NCI-H82 treated with DMSO at 0.1 percent for 48 hours (cell line): ENCODE measurements around the gene RRAS.
A peak's percentile ranks its signal among the peaks of the same experiment; 100 is the strongest.

Experiments used
- DNase-seq: peaks from one replicate; lab custom pipeline; 2025; ENCODE audit not compliant: unreplicated experiment; lab: John Stamatoyannopoulos, UW

RRAS gene

GRCh38 chr19:49655570-49656455, 15.9 kb upstream of the RRAS start:
- DNase-seq = no peak

- no peak for DNase-seq
These were observed 14.6 kb upstream of the RRAS start for GRCh38 chr19:49654581-49654980.

DNA sequence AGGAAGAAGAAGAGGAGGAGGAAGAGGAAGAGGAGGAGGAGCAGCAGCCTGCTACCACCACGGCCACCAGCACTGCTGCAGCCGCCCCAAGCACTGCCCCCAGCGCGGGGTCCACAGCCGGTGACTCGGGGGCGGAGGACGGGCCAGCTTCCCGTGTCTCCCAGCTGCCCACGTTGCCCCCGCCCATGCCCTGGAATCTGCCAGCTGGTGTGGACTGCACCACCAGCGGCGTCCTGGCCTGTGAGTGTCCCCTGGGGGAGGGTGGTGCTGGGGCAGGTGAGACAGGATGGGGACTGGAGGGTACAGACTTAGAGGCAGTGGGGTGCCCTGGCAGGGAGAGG, 13.5 kb upstream of the RRAS start:
- DNase-seq = no peak

DNA sequence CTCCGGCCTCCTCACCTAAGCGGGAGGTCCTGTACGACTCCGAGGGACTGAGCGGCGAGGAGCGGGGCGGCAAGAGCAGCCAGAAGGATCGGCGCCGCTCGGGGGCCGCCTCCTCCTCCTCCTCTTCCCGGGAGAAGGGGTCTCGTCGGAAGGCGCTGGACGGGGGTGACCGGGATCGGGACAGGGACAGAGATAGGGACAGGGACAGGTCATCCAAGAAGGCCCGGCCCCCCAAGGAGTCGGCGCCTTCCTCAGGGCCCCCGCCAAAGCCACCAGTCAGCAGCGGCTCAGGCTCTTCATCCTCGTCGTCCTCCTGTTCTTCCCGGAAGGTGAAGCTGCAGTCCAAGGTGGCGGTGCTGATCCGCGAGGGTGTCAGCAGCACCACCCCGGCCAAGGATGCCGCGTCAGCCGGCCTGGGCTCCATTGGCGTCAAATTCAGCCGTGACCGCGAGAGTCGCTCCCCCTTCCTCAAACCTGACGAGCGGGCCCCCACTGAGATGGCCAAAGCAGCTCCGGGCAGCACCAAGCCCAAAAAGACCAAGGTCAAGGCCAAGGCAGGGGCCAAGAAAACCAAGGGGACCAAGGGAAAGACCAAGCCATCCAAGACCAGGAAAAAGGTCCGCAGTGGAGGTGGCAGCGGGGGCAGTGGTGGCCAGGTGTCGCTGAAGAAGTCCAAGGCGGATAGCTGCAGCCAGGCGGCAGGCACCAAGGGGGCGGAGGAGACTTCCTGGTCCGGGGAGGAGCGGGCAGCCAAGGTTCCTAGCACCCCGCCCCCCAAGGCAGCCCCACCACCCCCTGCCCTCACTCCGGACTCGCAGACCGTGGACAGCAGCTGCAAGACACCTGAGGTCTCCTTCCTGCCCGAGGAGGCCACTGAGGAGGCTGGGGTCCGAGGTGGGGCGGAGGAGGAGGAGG, 12.9 kb upstream of the RRAS start:
- DNase-seq = no peak

- DNase-seq = no peak
These were observed 12.0 kb upstream of the RRAS start for GRCh38 chr19:49651820-49652550.

GRCh38 chr19:49651029-49651819, 11.3 kb upstream of the RRAS start:
- no peak for DNase-seq

GRCh38 chr19:49646586-49646985, 6.6 kb upstream of the RRAS start:
- no peak for DNase-seq

GRCh38 chr19:49645995-49646394, 6.1 kb upstream of the RRAS start:
- DNase-seq = no peak

DNA sequence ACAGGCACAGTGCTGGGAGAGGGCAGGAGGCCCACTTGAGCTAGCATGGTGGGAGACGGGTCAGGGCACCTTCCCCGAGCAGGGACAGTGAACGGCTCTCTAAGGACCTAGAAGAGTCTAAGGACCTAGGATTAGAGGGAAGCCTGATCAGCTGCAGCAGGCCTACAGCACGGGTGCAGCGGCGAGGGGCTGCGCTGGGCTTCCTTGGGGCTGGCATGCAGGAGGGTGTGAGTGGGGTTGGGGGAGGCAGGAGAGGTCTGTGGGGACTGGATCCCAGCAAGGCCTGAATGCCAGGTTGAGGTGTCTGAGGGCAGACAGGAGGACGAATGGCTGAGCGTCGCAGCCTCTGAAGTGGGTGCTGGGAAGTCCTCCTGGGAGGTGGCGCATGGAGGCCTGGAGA, 5.6 kb upstream of the RRAS start:
- DNase-seq = no peak

DNA sequence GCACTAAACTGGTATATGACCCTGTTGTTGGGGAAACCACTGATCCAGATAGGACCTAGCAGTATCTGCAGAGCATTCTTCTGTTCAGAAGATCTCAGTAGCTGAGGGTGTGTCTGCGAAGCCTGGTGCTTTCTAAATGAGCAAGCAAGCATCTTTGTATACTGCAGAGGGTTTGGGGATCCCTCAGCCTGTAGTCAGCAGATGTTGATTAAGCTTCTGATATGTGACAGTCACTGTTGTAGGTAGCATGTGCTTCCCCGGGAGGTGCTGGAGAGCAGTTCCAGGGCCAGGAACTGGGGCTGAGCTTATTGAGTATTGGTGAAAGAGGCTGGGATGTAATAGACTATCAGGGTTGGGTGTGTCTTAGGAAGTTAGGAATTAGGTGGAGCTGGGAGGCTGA, 3.5 kb upstream of the RRAS start:
- no peak for DNase-seq

DNA sequence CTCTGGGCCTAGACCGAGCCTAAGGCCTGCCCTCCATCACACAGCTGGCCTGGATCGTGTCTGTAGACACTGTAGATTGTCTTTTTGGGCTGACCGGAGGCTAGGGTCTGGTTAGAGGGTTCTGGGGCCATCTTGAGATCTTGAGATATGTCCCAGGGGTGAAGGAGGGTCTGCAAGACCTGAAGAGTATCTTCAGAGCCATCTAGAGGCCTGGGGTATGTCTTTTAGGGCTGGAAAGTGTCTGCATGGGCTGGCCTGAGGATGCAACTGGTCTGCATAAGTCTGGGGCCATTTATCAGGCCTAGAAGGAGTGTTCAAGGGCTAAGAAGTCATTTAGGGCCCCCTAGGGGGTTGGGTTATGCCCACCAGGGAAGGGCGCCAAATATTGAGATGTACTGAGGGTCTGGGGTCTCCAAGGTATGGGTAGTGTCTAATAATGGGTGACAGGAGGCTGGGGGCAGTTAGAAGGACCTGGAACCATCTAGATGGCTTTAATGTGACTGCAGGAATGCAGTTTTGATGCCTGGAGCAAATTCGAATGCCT, 2.6 kb upstream of the RRAS start:
- DNase-seq = no peak

DNA sequence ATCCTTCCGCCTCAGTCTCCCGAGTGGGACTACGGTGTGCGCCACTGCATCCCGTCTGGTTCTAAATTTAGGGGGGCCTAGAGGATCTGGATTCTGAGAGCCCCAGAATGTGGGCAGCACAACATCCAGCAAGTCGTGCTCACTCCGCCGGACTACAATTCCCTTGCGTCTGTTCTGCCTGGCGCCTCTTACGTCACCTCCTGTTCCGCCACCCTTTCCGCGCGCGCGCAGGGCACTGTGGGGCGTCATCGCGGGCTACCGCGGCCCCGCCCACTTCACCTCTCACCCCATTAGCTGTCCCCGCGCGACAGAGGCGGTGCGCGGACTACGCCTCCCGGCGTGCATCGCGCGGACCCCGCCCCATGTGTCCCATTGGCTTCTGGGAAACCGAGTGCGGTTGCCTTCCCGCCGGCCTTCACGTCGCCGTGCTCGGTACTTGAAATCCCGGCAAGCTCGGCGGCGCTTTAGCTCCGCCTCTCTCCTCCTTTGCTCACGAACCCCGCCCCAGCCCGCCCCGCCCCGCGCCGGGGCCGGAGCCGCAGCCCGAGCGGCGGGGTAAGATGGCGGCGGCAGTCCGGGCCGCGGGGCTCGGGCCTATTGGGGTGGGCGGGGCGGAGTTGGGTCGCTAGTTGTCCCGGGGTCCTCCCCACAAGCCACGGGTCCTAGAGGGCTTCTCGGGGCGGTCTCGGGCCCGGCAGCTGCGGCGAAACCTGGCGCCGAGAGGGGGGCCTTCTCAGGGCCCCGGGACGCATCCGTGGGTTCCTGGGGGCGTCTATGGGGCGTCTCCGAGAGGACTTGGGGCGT, 1.9 kb upstream of the RRAS start, which contains the start of gene SCAF1:
SCAF1 (plus strand) TSS at position 522 of the 804 bp plus-strand sequence. CDS start 2,818 bp downstream, outside the sequence.
- DNase-seq = peak; percentile 97

DNA sequence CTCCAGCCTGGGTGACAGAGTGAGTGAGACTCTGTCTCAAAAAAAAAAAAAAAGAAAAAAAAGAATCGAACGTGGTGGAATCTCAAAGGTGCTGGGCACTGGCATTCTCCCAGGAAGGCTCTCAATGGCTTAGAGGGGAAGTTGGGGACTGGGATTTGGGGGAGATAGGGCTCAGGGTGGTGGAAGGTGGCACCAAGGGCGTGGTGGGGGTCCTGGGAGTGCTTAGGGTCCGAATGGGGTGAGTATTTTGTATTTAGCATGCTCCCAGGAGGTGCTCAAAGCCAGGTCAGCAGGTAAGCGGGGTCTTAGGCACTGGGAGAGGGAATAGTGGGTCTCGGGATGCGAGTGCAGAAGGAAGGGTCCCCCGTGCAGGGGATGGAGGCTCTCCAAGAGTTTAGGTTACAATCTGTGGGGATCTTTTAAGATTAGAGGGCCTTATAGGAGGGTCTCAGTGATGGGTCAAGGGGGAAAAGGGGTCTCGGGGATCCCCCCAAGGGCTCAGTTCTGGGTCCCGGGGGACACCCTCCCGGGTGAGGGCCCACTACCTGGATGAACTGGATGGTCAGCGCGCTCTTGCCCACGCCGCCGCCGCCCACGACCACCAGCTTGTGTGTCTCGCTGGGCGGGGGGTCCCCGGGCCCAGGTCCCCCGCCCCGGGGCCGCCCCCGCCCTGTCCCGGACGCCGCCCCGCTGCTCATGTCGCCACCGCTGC, 386 bp downstream of the RRAS start:
- DNase-seq = no peak

DNA sequence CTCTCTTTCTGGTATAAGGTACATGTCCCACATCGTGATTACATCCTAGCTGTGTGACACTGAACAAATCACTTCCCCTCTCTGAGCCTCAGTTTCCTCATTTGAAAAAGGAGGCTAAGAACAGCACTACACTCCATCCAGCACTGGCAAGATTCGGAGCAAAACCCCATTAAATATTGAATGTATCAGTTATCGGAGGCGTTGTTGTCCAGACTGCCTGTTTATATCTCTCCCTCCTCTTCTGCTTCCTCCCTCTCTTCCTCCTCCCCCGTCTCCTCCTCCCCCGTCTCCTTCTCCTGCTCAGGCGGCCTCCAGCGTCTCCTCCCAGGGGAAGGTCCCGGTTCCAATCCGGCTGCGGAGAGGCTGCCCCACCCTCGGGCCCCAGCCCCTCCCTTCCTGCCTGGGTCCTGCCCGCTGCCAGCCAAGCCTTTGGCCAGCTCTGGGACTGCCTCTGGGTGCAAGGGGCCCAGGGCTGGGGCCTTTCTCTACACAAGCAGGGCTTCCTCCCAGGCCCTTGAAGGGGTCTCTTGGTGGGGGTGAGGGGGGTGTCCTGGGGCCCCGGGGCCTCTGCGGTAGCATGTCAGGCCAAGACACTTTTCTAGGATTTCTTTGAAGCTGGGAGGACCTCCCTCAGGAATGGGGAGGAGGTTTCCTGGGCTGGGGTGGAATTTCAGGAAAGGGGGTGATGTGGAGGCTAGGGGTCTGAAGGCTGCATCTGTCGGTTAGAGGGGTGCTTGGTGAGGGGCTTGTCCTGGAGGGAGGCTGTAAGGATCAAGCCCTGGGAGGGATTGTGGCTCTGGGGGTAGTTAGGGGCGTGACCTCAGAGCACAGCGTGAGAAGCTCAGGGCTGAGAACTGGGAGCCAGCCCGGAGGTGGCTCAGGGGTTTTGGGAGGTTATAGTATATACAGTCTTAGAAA, 1.9 kb downstream of the RRAS start:
- peak; percentile 10 for DNase-seq

- no peak for DNase-seq
These were observed 3.6 kb downstream of the RRAS start for GRCh38 chr19:49636233-49636932.

- no peak for DNase-seq
These were observed 4.3 kb downstream of the RRAS start for GRCh38 chr19:49635530-49636232.
